Spleen (tissue), 11 donors: ENCODE data around the gene CALN1. TPM values are rescaled to one million over a fixed set of nuclear protein-coding genes. Genes with fewer than 3 reads are reported as not detected.
"Not testable (repeated sequence)": the region's sequence is repeated elsewhere in the genome, so short reads cannot be mapped to it uniquely, and the experiment has no call there.

Experiments used
- DNase-seq: peaks from one replicate; pipeline ENCODE4 v3.0.0-alpha.2; 2020
- H3K27ac ChIP-seq, 8 donors: fragments of 200-600 bp; sonication (generic) in 7 of 8; 1 replicate in 4 of 8; 2 replicates in 4 of 8; pipeline versions ENCODE4 v1.5.0 to v1.8.0; 2016 to 2021; ENCODE audit warnings: inconsistent platforms in 4 of 8, mild to moderate bottlenecking in 4 of 8, moderate library complexity in 1 of 8
- H3K27me3 ChIP-seq, 7 donors: fragments of 200-600 bp; sonication (generic) in 6 of 7; replicated peaks in 1 of 7; 1 replicate in 4 of 7; 2 replicates in 3 of 7; pipeline versions ENCODE4 v1.5.0 to v1.8.0; 2016 to 2021; ENCODE audit warnings: inconsistent platforms in 3 of 7, mild to moderate bottlenecking in 1 of 7
- H3K36me3 ChIP-seq, 6 donors: fragments of 200-600 bp; sonication (generic) in 5 of 6; 1 replicate in 4 of 6; 2 replicates in 2 of 6; pipeline versions ENCODE4 v1.5.0 to v1.8.0; 2016 to 2021; ENCODE audit warnings: inconsistent platforms in 2 of 6
- H3K4me1 ChIP-seq, 6 donors: fragments of 200-600 bp; sonication (generic) in 5 of 6; 1 replicate in 3 of 6; 2 replicates in 3 of 6; pipeline versions ENCODE4 v1.5.0 to v1.8.0; 2016 to 2021; ENCODE audit warnings: inconsistent platforms in 3 of 6
- H3K4me3 ChIP-seq, 8 donors: fragments of 200-600 bp; sonication (generic) in 7 of 8; 1 replicate in 4 of 8; 2 replicates in 4 of 8; pipeline versions ENCODE4 v1.5.0 to v1.8.0; 2016 to 2021; ENCODE audit warnings: inconsistent platforms in 4 of 8, mild to moderate bottlenecking in 4 of 8, moderate library complexity in 2 of 8
- H3K9me3 ChIP-seq, 8 donors: fragments of 200-600 bp; sonication (generic) in 7 of 8; 1 replicate in 4 of 8; 2 replicates in 4 of 8; pipeline versions ENCODE4 v1.5.0 to v1.8.0; 2016 to 2021; ENCODE audit warnings: inconsistent platforms in 4 of 8
- POLR2A ChIP-seq, 3 donors: fragments of 450-650 bp; IDR thresholded peaks; one replicate each; pipeline ENCODE4 v1.5.1; 2017; ENCODE audit warnings: antibody characterized with exemption in 3 of 3, mild to moderate bottlenecking in 1 of 3
- POLR2AphosphoS5 ChIP-seq, 3 donors: sonication (generic); formaldehyde crosslinking; IDR thresholded peaks; one replicate each; pipeline ENCODE4 v1.5.1; 2017; ENCODE audit warnings: antibody characterized with exemption in 3 of 3
- WGBS, 5 donors: extraction: QIAGEN DNeasy Blood & Tissue Kit in 3 of 5; methylation state at CpG; one replicate each; pipeline versions ENCODE4 v1.1.5 to v1.1.7; 2013 to 2018; 5-methylcytosine and 5-hydroxymethylcytosine counted together
- intact Hi-C: fragments of 100-400 bp; cut with DNase I; formaldehyde crosslinking; loops from one replicate; pipeline ENCODE4 v1.15.0; 2023; ENCODE audit warnings: low total_unique reads
- polyA plus RNA-seq, 3 donors: library from polyadenylated mRNA; stranded (reverse); fragments of 200-250 nt; gene quantifications; one replicate each; pipeline ENCODE4 v1.2.1, GENCODE V29; 2013
- total RNA-seq, 7 donors: library from RNA; depleted of rRNA in 3 of 7; stranded (reverse); fragments of >200 nt in 3 of 7; fragmentation: NEBNext Ultra II Directional in 4 of 7; extraction: Animal tissue kit (Norgen Biotek cat#: 25700) in 4 of 7; gene quantifications; one replicate each; pipeline versions ENCODE4 v1.1.0 to v1.2.1, GENCODE V29; 2016 to 2021
- TF ChIP-seq, protein P1 (sequence below), 11 experiments: fragments of 200-600 bp in 7 of 11; fragments of 450-650 bp in 4 of 11; sonication (generic) in 4 of 11; IDR thresholded peaks in 8 of 11; conservative IDR thresholded peaks in 3 of 11; 1 replicate in 7 of 11; 2 replicates in 4 of 11; pipeline versions ENCODE4 v1.4.0 to v1.8.0; 2016 to 2021; ENCODE audit warnings: antibody characterized with exemption in 11 of 11, inconsistent platforms in 4 of 11, mild to moderate bottlenecking in 1 of 11
- donor health status: healthy with polysubstance abuse.
- donor health status: DM: no; HTN: no; CAD: no; lungs with moderate emphysema.
- donor health status: DM: no; HTN: no; CAD: no.
- donor health status: Bipolar disorder and iron deficiency.
- donor health status: healthy.
- donor health status: DM: no; HTN: no; CAD: no.
- donor health status: DM: yes; HTN: yes; CAD: no.

Gene CALN1
- total and polyA plus RNA-seq, 10 donors, result under 0.01 to 0.19 (median 0.03) TPM; not detected in 7

DNA sequence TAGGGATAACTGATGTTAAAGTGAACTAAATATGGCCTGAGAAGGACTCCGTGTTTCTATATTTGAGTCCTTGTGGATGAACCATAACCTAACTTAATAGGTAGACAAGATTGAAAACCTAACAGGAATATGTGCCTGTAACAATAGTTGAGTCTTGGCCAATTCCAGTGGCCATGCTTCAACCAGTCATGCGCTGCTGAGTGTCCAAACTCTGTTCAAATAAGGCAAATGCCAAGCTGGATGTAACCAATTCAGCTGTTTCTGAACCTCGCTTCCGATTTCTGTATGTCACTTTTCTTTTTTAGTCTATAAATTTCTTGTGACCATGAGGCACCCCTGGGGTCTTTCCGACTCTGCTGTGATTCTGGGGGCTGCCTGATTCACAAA is 672.0 kb downstream of the CALN1 start:
- Histone ChIP-seq H3K27me3 (no peaks in the 10 kb centered on the region), H3K9me3 (peaks cover 0 to 5% (median 0%) of the 10 kb centered on the region in 8 donors), H3K27ac (no peak overlapping the region), H3K36me3 (no peaks in the 10 kb centered on the region), H3K4me3 (no peak overlapping the region), H3K4me1 (peaks cover 0 to 3% (median 0%) of the 10 kb centered on the region in 6 donors)
- no peak for DNase-seq
- TF ChIP-seq POLR2A (IDR thresholded peaks at IDR 0.05) (no peak), POLR2AphosphoS5 (IDR thresholded peaks at IDR 0.05) (no peak)
- TF ChIP-seq, protein P1, sequence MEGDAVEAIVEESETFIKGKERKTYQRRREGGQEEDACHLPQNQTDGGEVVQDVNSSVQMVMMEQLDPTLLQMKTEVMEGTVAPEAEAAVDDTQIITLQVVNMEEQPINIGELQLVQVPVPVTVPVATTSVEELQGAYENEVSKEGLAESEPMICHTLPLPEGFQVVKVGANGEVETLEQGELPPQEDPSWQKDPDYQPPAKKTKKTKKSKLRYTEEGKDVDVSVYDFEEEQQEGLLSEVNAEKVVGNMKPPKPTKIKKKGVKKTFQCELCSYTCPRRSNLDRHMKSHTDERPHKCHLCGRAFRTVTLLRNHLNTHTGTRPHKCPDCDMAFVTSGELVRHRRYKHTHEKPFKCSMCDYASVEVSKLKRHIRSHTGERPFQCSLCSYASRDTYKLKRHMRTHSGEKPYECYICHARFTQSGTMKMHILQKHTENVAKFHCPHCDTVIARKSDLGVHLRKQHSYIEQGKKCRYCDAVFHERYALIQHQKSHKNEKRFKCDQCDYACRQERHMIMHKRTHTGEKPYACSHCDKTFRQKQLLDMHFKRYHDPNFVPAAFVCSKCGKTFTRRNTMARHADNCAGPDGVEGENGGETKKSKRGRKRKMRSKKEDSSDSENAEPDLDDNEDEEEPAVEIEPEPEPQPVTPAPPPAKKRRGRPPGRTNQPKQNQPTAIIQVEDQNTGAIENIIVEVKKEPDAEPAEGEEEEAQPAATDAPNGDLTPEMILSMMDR (IDR thresholded peaks at IDR 0.05 in 8 of 11, conservative IDR thresholded peaks at IDR 0.05 in 3 of 11), result no peak
- 85 to 93% (median 87%) methylated on average over 5 of the region's 5 CpGs for WGBS, 5 donors
- intact Hi-C loops, result no loop called here

- Histone ChIP-seq H3K4me1 (peaks cover 0 to 3% (median 0%) of the 10 kb centered on the region in 6 donors), H3K36me3 (no peaks in the 10 kb centered on the region), H3K27ac (no peak overlapping the region), H3K27me3 (no peaks in the 10 kb centered on the region), H3K4me3 (no peak overlapping the region), H3K9me3 (peaks cover 0 to 5% (median 0%) of the 10 kb centered on the region in 8 donors)
- TF ChIP-seq, protein P1 (IDR thresholded peaks at IDR 0.05 in 8 of 11, conservative IDR thresholded peaks at IDR 0.05 in 3 of 11), result no peak
- TF ChIP-seq POLR2A (IDR thresholded peaks at IDR 0.05), result no peak
- TF ChIP-seq POLR2AphosphoS5 (IDR thresholded peaks at IDR 0.05), result no peak
- intact Hi-C loops, result no loop called here
- WGBS, 5 donors, result 77 to 90% (median 82%) methylated on average over 10 of the region's 10 CpGs
- DNase-seq, result no peak
Measured at GRCh38 chr7:71739520-71740173, 672.5 kb downstream of the CALN1 start.

GRCh38 chr7:71737931-71738540 is 674.1 kb downstream of the CALN1 start:
- H3K27ac ChIP-seq, H3K36me3 ChIP-seq, intact Hi-C loops, H3K4me1 ChIP-seq, H3K27me3 ChIP-seq, DNase-seq, H3K4me3 ChIP-seq, H3K9me3 ChIP-seq: not testable (repeated sequence)
- 72 to 89% (median 86%) methylated on average over 10 to 42 of the region's 42 CpGs for WGBS, 5 donors

DNA sequence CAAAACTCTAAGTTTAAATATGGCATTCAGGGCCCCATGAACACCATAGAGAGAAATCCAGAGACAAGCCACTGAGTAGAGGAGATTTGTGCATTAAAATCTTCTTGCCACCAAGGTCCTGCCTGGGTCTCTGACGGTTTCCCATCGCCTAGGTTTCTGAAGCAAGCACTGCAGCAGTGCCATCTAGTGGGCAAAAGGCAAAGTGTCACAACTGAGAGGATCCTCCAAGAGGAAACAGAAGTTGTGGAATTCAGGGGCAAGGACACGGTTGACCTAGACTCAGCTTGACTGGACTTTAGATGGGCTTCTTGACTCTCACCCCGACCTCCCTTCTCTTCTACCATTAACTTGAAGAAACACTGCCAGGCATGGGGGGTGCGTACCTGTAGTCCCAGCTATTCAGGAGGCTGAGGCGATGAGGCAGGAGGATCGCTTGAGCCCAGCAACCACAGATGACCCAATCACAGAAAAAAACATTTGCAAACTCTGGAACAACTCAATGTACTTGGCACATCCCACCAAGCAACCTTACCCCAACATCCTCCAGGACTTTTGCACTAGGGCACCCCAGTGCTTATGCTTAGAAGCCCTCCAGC is 676.1 kb downstream of the CALN1 start:
- TF ChIP-seq, protein P1 (IDR thresholded peaks at IDR 0.05 in 8 of 11, conservative IDR thresholded peaks at IDR 0.05 in 3 of 11), result peak; percentile 12 to 83 (median 75)
- TF ChIP-seq POLR2A (IDR thresholded peaks at IDR 0.05), result no peak
- no peak for TF ChIP-seq POLR2AphosphoS5 (IDR thresholded peaks at IDR 0.05)
- no peaks in the 10 kb centered on the region for H3K36me3 ChIP-seq
- no peaks in the 10 kb centered on the region for H3K9me3 ChIP-seq
- no peak for DNase-seq
- H3K27me3 ChIP-seq, result peaks cover 0 to 8% (median 0%) of the 10 kb centered on the region in 7 donors
- intact Hi-C loops, result loop anchor here (2.0 kb wide), 1 partner anchor 879 kb away; no protein-coding TSS in a partner anchor
- no peak overlapping the region for H3K4me3 ChIP-seq
- peaks cover 0 to 10% (median 4%) of the 10 kb centered on the region in 6 donors for H3K4me1 ChIP-seq
- H3K27ac ChIP-seq, result no peak overlapping the region
- WGBS, 5 donors, result 38 to 41% (median 39%) methylated on average over 6 to 7 of the region's 7 CpGs
